DND-41 (cell line): ENCODE data around the gene IKZF5.

Experiments used
- ATAC-seq: fragments of 200-7000 bp; cut with Tn5 transposase; 3 replicates; pipeline ENCODE4 v1.9.1; 2021; ENCODE audit warnings: low read depth; ENCODE audit not compliant: insufficient read depth
- DNase-seq: peaks from one replicate; pipeline ENCODE4 v3.0.0-alpha.2; 2020
- H2AFZ ChIP-seq: 2 replicates; pipeline ENCODE4 v1.6.0; 2012; ENCODE audit warnings: low read depth, low read length
- H3K27ac ChIP-seq: 2 replicates; pipeline ENCODE4 v1.5.1; 2012; ENCODE audit warnings: low read length, inconsistent platforms
- H3K27me3 ChIP-seq: fragments of 200-600 bp; sonication (generic); 2 replicates; pipeline ENCODE4 v1.6.0; 2012; ENCODE audit warnings: low read length, mild to moderate bottlenecking, inconsistent platforms; ENCODE audit not compliant: insufficient read depth, poor library complexity
- H3K36me3 ChIP-seq: 2 replicates; pipeline ENCODE4 v1.5.1; 2012; ENCODE audit warnings: low read length, inconsistent platforms; ENCODE audit not compliant: insufficient read depth
- H3K4me1 ChIP-seq: 2 replicates; pipeline ENCODE4 v1.5.1; 2012; ENCODE audit warnings: mild to moderate bottlenecking, low read length; ENCODE audit not compliant: insufficient read depth
- H3K4me2 ChIP-seq: 2 replicates; pipeline ENCODE4 v1.6.0; 2012; ENCODE audit warnings: mild to moderate bottlenecking, moderate library complexity, low read length, inconsistent platforms; ENCODE audit not compliant: insufficient read depth
- H3K4me3 ChIP-seq, 2 experiments: fragments of 200-600 bp in 1 of 2; shearing (Covaris generic) in 1 of 2; 2 replicates each; pipeline ENCODE4 v1.5.1; 2012 to 2016; ENCODE audit warnings: inconsistent platforms in 2 of 2, low read length in 2 of 2, mild to moderate bottlenecking in 2 of 2, low read depth in 1 of 2, moderate library complexity in 1 of 2
- H3K79me2 ChIP-seq: 2 replicates; pipeline ENCODE4 v1.6.0; 2012; ENCODE audit warnings: low read length, inconsistent platforms; ENCODE audit not compliant: insufficient read depth
- H3K9ac ChIP-seq: 2 replicates; pipeline ENCODE4 v1.6.0; 2012; ENCODE audit warnings: low read depth, mild to moderate bottlenecking, inconsistent platforms, low read length, moderate library complexity
- H3K9me3 ChIP-seq: 2 replicates; pipeline ENCODE4 v1.5.1; 2012; ENCODE audit warnings: low read length, moderate library complexity, mild to moderate bottlenecking, inconsistent platforms; ENCODE audit not compliant: insufficient read depth, severe bottlenecking
- H4K20me1 ChIP-seq: 2 replicates; pipeline ENCODE4 v1.6.0; 2012; ENCODE audit warnings: low read length; ENCODE audit not compliant: insufficient read depth
- EZH2 ChIP-seq: IDR thresholded peaks from 3 replicates; pipeline ENCODE4 v1.6.1; 2012; ENCODE audit warnings: borderline replicate concordance, low read depth, mild to moderate bottlenecking, moderate library complexity, low read length, inconsistent platforms; ENCODE audit not compliant: severe bottlenecking
- TF ChIP-seq, protein P1 (sequence below): IDR thresholded peaks from 2 replicates; pipeline ENCODE4 v1.5.1; 2012; ENCODE audit warnings: borderline replicate concordance, low read length, moderate library complexity, mild to moderate bottlenecking; ENCODE audit not compliant: poor library complexity, severe bottlenecking; ENCODE audit errors: extremely low read depth

IKZF5 gene

DNA sequence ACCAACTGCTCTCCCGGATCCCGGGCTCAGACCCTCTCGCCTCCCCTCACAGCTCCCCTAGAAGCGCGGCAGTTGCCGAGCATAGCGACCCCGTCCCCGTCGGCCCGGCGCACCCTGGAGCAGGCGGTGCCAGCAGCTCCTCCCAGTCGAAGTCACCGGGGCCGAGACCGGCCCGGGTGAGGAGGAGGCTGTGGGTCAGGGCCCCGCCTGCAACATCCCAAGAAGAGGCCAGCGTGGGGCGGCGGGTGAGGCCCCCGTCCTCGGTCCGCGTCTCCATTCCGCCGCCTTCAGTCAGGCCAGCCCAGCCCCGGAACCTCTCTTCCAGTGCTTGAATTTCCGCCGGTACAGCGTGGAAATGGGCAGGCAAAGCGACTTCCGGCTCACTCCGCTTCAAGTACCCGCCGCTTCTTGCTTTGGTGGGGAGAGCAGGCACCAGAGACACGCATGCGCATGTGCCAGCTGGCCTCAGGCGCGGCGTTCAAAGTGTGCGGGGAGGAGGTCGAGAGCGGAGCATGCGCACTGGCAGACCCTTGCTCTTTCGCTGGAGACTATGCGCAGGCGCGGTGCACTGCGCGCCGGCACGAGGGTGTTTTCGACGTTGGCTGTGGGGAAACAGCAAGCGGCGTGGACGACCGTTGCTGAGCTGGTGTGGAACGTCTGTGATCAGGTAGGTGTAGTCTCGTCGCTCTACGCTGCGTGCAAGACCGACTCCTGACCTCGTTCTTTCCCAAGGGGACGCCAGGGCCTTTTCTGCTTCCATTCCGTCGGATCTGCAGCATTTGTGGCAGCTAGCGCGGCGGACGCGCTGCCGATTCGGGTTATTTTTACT is 54.5 kb downstream of the IKZF5 start, which contains the start of gene C10orf88:
TSS of gene C10orf88 (minus strand) at position 326 of the 829 bp plus-strand sequence. CDS start at position 277, 49 bp downstream.
- Histone ChIP-seq H2AFZ (peak within 1 kb of the TSS; percentile 89), H3K79me2 (peaks cover 60% of the 10 kb centered on the region), H3K9ac (peak within 1 kb of the TSS; percentile 85), H3K4me2 (peak within 1 kb of the TSS; percentile 75), H3K27ac (peak within 1 kb of the TSS; percentile 73), H3K4me3 (peak within 1 kb of the TSS; percentile 54 to 76), H3K36me3 (peaks cover 12% of the 10 kb centered on the region; the same call in 1 of the 2 replicates), H4K20me1 (no peaks in the 10 kb centered on the region), H3K4me1 (peaks cover 51% of the 10 kb centered on the region), H3K27me3 (no peaks in the 10 kb centered on the region), H3K9me3 (no peaks in the 10 kb centered on the region)
- TF ChIP-seq EZH2 = no peak
- TF ChIP-seq, protein P1, sequence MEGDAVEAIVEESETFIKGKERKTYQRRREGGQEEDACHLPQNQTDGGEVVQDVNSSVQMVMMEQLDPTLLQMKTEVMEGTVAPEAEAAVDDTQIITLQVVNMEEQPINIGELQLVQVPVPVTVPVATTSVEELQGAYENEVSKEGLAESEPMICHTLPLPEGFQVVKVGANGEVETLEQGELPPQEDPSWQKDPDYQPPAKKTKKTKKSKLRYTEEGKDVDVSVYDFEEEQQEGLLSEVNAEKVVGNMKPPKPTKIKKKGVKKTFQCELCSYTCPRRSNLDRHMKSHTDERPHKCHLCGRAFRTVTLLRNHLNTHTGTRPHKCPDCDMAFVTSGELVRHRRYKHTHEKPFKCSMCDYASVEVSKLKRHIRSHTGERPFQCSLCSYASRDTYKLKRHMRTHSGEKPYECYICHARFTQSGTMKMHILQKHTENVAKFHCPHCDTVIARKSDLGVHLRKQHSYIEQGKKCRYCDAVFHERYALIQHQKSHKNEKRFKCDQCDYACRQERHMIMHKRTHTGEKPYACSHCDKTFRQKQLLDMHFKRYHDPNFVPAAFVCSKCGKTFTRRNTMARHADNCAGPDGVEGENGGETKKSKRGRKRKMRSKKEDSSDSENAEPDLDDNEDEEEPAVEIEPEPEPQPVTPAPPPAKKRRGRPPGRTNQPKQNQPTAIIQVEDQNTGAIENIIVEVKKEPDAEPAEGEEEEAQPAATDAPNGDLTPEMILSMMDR = no peak
- ATAC-seq (peak; percentile 100), DNase-seq (peak; percentile 98)

DNA sequence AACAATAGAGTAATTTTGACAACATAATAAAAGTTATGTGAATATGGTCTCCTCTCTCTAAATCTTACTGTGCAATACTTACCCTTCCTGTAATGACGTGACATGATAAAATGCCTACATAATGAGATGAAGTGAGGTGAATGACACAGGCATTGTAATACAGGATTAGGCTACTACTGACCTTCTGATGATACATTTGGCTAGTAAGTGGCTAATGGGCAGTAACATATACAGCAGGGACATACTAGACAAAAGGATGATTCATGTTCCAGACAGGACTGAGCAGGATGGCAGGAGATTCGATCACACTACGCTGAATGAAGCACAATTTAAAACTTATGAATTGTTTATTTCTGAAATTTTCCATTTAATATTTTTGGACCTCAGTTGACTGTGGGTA is 59.3 kb downstream of the IKZF5 start:
- no peak overlapping the region for H2AFZ ChIP-seq
- H4K20me1 ChIP-seq = no peaks in the 10 kb centered on the region
- H3K9ac ChIP-seq = no peak overlapping the region
- H3K9me3 ChIP-seq = no peaks in the 10 kb centered on the region
- H3K27ac ChIP-seq = no peak overlapping the region
- DNase-seq (no peak), ATAC-seq (no peak)
- H3K4me2 ChIP-seq = no peak overlapping the region
- H3K27me3 ChIP-seq = no peaks in the 10 kb centered on the region
- H3K4me1 ChIP-seq = peaks cover 27% of the 10 kb centered on the region
- peaks cover 45% of the 10 kb centered on the region for H3K36me3 ChIP-seq
- no peak overlapping the region for H3K4me3 ChIP-seq
- TF ChIP-seq, protein P1 = no peak
- no peak for TF ChIP-seq EZH2
- peaks cover 19% of the 10 kb centered on the region for H3K79me2 ChIP-seq
